ENCODE results near the gene SACS.

The SACS gene

DNA sequence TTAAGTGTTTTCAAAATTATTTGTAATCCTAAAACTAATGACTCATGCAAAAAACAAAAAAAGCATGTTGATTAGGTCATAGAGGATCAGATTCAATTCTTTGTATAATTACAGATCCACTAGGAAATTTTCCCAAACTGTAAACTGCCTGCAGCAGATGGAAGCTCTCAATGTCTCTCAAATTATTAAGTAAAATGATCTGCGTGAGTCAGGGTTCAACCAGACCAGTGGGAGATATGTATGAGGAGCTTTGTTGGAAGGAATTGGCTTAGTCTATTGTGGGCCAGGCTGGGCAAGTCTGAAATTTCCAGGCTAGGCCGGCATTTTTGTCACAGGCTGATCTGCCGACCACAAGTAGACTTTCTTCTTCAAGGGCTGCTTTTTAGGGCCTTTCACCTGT, 14.4 kb upstream of the SACS start:
- Histone ChIP-seq H3K27ac (ENCODE audit: low read length) (no peak overlapping the region), H3K9ac (ENCODE audit: low read length) (no peak overlapping the region)
- TF ChIP-seq, protein P1, sequence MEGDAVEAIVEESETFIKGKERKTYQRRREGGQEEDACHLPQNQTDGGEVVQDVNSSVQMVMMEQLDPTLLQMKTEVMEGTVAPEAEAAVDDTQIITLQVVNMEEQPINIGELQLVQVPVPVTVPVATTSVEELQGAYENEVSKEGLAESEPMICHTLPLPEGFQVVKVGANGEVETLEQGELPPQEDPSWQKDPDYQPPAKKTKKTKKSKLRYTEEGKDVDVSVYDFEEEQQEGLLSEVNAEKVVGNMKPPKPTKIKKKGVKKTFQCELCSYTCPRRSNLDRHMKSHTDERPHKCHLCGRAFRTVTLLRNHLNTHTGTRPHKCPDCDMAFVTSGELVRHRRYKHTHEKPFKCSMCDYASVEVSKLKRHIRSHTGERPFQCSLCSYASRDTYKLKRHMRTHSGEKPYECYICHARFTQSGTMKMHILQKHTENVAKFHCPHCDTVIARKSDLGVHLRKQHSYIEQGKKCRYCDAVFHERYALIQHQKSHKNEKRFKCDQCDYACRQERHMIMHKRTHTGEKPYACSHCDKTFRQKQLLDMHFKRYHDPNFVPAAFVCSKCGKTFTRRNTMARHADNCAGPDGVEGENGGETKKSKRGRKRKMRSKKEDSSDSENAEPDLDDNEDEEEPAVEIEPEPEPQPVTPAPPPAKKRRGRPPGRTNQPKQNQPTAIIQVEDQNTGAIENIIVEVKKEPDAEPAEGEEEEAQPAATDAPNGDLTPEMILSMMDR (IDR thresholded peaks at IDR 0.05; ENCODE audit: low read depth, low read length), result no peak
- TF ChIP-seq EZH2phosphoT487 (IDR thresholded peaks at IDR 0.05; ENCODE audit: low read depth), result no peak

DNA sequence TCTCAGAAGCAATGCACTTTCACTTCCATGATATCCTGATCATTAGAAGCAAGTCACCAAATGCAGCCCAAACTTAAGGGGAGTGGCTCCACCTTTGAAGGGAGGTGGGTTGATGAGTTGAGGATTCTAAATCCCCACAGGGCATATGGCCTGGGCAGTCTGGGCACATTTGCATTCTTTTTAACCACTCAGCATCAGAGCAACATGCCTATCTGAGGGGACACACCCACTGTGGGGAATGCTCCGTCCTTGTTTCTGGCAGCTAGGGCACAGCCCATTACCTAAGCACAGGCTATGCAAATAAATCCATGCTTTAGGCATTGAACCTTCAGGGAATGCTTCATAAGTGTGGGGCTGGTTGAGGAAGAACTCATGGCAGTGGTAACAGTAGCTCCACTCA, 12.3 kb upstream of the SACS start:
- TF ChIP-seq, protein P1 (IDR thresholded peaks at IDR 0.05; ENCODE audit: low read depth, low read length), result no peak
- no peak for TF ChIP-seq EZH2phosphoT487 (IDR thresholded peaks at IDR 0.05; ENCODE audit: low read depth)
- Histone ChIP-seq H2AFZ (ENCODE audit: low read depth, low read length) (no peak overlapping the region), H3K27me3 (ENCODE audit: low read depth, low read length) (0 out of 2 replicates have a peak, but pooled peaks cover 11% of the 10 kb centered on the region), H3K27ac (ENCODE audit: low read length) (no peak overlapping the region), H3K9me3 (ENCODE audit: insufficient read depth, low read length) (no peaks in the 10 kb centered on the region), H3K4me1 (ENCODE audit: low read length) (peaks cover 10% of the 10 kb centered on the region; the same call in 1 of the 2 replicates), H4K20me1 (ENCODE audit: insufficient read depth, low read length) (no peaks in the 10 kb centered on the region), H3K79me2 (ENCODE audit: low read length) (no peaks in the 10 kb centered on the region), H3K4me2 (ENCODE audit: low read length) (no peak overlapping the region), H3K36me3 (replicated peaks; ENCODE audit: low read depth, low read length) (no peaks in the 10 kb centered on the region), H3K9ac (ENCODE audit: low read length) (no peak overlapping the region), H3K4me3 (ENCODE audit: low read length) (no peak overlapping the region)

More for the DNA sequence above, 14.4 kb upstream of the SACS start:
- Histone ChIP-seq H4K20me1 (ENCODE audit: insufficient read depth, low read length) (no peaks in the 10 kb centered on the region), H3K27me3 (ENCODE audit: low read depth, low read length) (0 out of 2 replicates have a peak, but pooled peaks cover 11% of the 10 kb centered on the region), H3K4me3 (ENCODE audit: low read length) (no peak overlapping the region), H3K4me1 (ENCODE audit: low read length) (peaks cover 7% of the 10 kb centered on the region; the same call in 1 of the 2 replicates), H2AFZ (ENCODE audit: low read depth, low read length) (no peak overlapping the region), H3K36me3 (replicated peaks; ENCODE audit: low read depth, low read length) (no peaks in the 10 kb centered on the region), H3K9me3 (ENCODE audit: insufficient read depth, low read length) (no peaks in the 10 kb centered on the region), H3K79me2 (ENCODE audit: low read length) (no peaks in the 10 kb centered on the region), H3K4me2 (ENCODE audit: low read length) (no peak overlapping the region)

DNA sequence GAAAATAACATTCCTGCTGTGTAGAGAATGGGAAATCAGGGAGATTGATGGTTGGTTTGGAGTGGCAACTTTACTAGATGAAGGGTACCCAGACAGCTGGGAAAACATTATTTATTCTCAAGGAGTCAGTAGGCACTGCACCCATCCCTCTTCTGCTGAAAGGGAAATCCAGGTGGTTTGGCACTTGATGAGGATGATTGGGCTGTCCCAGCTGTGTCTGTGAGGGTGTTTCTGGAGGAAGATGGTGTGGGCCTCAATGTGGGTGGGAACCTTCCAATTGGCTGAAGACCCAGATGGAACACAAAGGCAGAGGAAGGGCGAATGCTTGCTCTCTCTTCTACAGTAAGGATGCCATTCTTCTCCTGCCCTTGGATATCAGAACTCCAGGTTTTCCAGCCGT, 10.4 kb upstream of the SACS start:
- H2AFZ ChIP-seq (ENCODE audit: low read depth, low read length), result no peak overlapping the region
- no peak overlapping the region for H3K27ac ChIP-seq (ENCODE audit: low read length)
- H3K4me2 ChIP-seq (ENCODE audit: low read length), result no peak overlapping the region
- no peaks in the 10 kb centered on the region for H3K9me3 ChIP-seq (ENCODE audit: insufficient read depth, low read length)
- no peaks in the 10 kb centered on the region for H3K27me3 ChIP-seq (ENCODE audit: low read depth, low read length)
- TF ChIP-seq EZH2phosphoT487 (IDR thresholded peaks at IDR 0.05; ENCODE audit: low read depth), result no peak
- TF ChIP-seq, protein P1 (IDR thresholded peaks at IDR 0.05; ENCODE audit: low read depth, low read length), result no peak
- no peaks in the 10 kb centered on the region for H3K79me2 ChIP-seq (ENCODE audit: low read length)
- H3K36me3 ChIP-seq (replicated peaks; ENCODE audit: low read depth, low read length), result no peaks in the 10 kb centered on the region
- H3K9ac ChIP-seq (ENCODE audit: low read length), result no peak overlapping the region
- no peak overlapping the region for H3K4me3 ChIP-seq (ENCODE audit: low read length)
- H3K4me1 ChIP-seq (ENCODE audit: low read length), result peaks cover 7% of the 10 kb centered on the region; the same call in 1 of the 2 replicates
- H4K20me1 ChIP-seq (ENCODE audit: insufficient read depth, low read length), result no peaks in the 10 kb centered on the region

DNA sequence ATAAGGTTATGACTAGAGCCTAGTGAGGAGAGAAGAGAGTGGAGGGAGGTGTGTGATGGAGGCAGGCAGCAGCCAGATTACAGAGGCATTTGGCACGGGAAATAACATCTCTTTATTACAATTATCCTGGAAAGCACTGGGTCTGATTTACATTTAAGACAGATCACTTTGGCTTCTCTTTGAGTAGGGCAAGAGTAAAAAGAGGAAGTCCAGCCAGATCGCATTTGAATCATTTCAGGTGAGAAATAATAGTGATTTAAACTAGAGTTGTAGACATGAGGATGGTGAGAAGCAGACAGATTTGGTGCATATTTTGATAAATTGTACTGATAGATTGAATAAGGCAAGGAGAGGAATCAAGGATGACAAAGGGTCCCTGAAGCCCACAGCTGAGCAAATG, 9.6 kb upstream of the SACS start:
- Histone ChIP-seq H3K27me3 (ENCODE audit: low read depth, low read length) (no peaks in the 10 kb centered on the region), H3K36me3 (replicated peaks; ENCODE audit: low read depth, low read length) (no peaks in the 10 kb centered on the region), H3K4me3 (ENCODE audit: low read length) (no peak overlapping the region), H3K9ac (ENCODE audit: low read length) (no peak overlapping the region), H2AFZ (ENCODE audit: low read depth, low read length) (no peak overlapping the region), H3K4me1 (ENCODE audit: low read length) (peaks cover 7% of the 10 kb centered on the region; the same call in 1 of the 2 replicates), H3K79me2 (ENCODE audit: low read length) (no peaks in the 10 kb centered on the region), H3K27ac (ENCODE audit: low read length) (no peak overlapping the region), H4K20me1 (ENCODE audit: insufficient read depth, low read length) (no peaks in the 10 kb centered on the region), H3K9me3 (ENCODE audit: insufficient read depth, low read length) (no peaks in the 10 kb centered on the region), H3K4me2 (ENCODE audit: low read length) (no peak overlapping the region)
- TF ChIP-seq EZH2phosphoT487 (IDR thresholded peaks at IDR 0.05; ENCODE audit: low read depth), result no peak
- TF ChIP-seq, protein P1 (IDR thresholded peaks at IDR 0.05; ENCODE audit: low read depth, low read length), result no peak
